BJ (cell line): ENCODE results near the gene TMEM165. TPM values are rescaled to one million over a fixed set of nuclear protein-coding genes. Genes with fewer than 3 reads are reported as not detected.
A peak's percentile ranks its signal among the peaks of the same experiment; 100 is the strongest.
"Not testable (repeated sequence)": the region's sequence is repeated elsewhere in the genome, so short reads cannot be mapped to it uniquely, and the experiment has no call there.

Source experiments
- CTCF ChIA-PET: fragments of 350-600 bp; formaldehyde crosslinking; extraction: SDS; loops from one replicate; lab custom pipeline; 2021; ENCODE audit warnings: antibody characterized with exemption, inconsistent platforms; lab: Yijun Ruan, JAX
- POLR2A ChIA-PET: fragments of 300-600 bp; sonication (Branson Sonifier 250); formaldehyde crosslinking; extraction: SDS; loops from one replicate; lab custom pipeline; 2021; ENCODE audit warnings: antibody characterized with exemption; lab: Charles Lee
- DNase-seq: peaks from one replicate; pipeline ENCODE4 v3.0.0-alpha.2; 2011; ENCODE audit warnings: low read depth
- H3K27me3 ChIP-seq: 2 replicates; pipeline ENCODE4 v1.6.0; 2011; ENCODE audit warnings: low read length; ENCODE audit not compliant: control insufficient read depth, insufficient read depth
- H3K36me3 ChIP-seq: 2 replicates; pipeline ENCODE4 v1.5.1; 2011; ENCODE audit warnings: low read length; ENCODE audit not compliant: control insufficient read depth, insufficient read depth
- H3K4me3 ChIP-seq: 2 replicates; pipeline ENCODE4 v1.5.1; 2011; ENCODE audit warnings: low read depth, mild to moderate bottlenecking, control low read depth, low read length
- polyA plus RNA-seq: library from polyadenylated mRNA; depleted of rRNA; stranded (reverse); fragments of >200 nt; gene quantifications from 2 replicates; pipeline ENCODE4 v1.2.3, GENCODE V29; 2011
- TF ChIP-seq, protein P1 (sequence below): IDR thresholded peaks from 2 replicates; pipeline ENCODE4 v1.5.1; 2011; ENCODE audit warnings: low read depth, mild to moderate bottlenecking, control low read depth, inconsistent platforms, low read length, moderate library complexity; ENCODE audit not compliant: insufficient read depth

The TMEM165 gene
- polyA plus RNA-seq, 1 experiment, result 129 TPM

DNA sequence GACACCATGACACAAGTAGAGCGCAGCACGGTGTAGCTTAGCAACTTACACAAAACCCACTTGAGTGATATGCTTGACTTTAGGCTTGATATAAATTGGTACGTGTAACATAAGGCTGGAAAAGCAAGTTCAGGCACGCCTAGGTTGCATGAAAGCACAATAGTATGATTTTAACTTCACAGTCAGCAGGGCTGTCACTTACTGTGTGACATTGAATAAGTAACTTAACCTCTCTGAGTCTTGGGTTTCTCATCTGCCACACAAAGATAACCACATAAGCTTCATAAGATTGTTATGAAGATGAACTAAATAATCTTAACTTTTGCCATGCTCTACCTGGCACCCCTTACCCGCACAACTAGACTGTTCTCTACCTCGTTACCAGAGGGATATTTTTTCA is 40.2 kb upstream of the TMEM165 start:
- ChIA-PET POLR2A (no interaction called here), CTCF (interaction anchor here (0.8 to 1.9 kb wide), 2 partner anchors 8 to 10 kb away, joined by 4 read pairs; partner anchors contain the start of gene SRD5A3)
- Histone ChIP-seq H3K27me3 (no peaks in the 10 kb centered on the region), H3K4me3 (no peak overlapping the region), H3K36me3 (peaks cover 3% of the 10 kb centered on the region; the same call in 1 of the 2 replicates)
- DNase-seq, result no peak
- TF ChIP-seq, protein P1, sequence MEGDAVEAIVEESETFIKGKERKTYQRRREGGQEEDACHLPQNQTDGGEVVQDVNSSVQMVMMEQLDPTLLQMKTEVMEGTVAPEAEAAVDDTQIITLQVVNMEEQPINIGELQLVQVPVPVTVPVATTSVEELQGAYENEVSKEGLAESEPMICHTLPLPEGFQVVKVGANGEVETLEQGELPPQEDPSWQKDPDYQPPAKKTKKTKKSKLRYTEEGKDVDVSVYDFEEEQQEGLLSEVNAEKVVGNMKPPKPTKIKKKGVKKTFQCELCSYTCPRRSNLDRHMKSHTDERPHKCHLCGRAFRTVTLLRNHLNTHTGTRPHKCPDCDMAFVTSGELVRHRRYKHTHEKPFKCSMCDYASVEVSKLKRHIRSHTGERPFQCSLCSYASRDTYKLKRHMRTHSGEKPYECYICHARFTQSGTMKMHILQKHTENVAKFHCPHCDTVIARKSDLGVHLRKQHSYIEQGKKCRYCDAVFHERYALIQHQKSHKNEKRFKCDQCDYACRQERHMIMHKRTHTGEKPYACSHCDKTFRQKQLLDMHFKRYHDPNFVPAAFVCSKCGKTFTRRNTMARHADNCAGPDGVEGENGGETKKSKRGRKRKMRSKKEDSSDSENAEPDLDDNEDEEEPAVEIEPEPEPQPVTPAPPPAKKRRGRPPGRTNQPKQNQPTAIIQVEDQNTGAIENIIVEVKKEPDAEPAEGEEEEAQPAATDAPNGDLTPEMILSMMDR, result no peak

DNA sequence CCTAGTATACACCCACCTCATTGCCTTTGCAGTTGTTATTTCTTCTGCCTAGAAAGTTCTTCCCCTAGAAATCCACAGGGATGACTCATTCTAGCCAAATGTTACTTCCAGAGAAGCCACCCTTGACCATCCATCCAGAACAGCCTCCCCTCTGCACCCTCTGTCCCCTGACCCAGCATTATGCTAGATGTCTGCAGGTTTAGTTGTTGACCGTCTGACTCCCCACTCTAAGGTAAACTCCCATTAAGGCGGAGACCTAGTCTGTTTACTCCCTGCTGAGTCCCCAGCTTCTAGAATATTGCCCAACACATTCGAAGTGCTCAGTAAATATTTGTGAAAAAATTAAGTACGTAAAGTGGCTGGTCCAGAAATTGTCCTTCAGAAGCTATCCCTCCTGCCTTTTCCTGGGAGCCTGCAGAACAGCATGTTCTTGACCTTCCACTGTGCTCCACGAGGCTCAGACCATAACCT is 38.7 kb upstream of the TMEM165 start:
- no peak for DNase-seq
- Histone ChIP-seq H3K4me3 (no peak overlapping the region), H3K36me3 (peaks cover 3% of the 10 kb centered on the region; the same call in 1 of the 2 replicates), H3K27me3 (no peaks in the 10 kb centered on the region)
- TF ChIP-seq, protein P1, result no peak
- CTCF ChIA-PET, result interaction anchor here (0.7 to 1.9 kb wide), 3 partner anchors 10 to 78 kb away, joined by 4 read pairs; no protein-coding TSS in a partner anchor
- POLR2A ChIA-PET, result no interaction called here

DNA sequence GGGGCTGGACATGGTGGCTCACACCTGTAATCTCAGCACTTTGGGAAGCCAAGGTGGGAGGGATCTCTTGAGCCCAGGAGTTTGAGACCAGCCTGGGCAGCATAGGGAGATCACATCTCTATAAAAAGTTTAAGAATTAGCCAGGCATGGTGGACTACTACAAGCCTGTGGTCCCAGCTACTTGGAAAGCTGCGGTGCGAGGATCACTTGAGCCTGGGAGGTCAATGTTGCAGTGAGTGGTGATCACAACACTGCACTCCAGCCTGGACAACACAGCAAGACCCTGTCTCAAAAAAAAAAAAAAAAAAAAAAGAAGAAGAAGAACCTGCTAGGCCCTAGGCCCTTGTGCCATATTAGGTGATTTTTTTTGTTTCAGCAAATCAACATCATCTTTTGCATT is 37.5 kb upstream of the TMEM165 start:
- no peak for DNase-seq
- TF ChIP-seq, protein P1, result no peak
- Histone ChIP-seq H3K4me3 (no peak overlapping the region), H3K36me3 (peaks cover 3% of the 10 kb centered on the region; the same call in 1 of the 2 replicates), H3K27me3 (no peaks in the 10 kb centered on the region)
- CTCF ChIA-PET, result interaction anchor here (2.0 kb wide), 1 partner anchor 9 kb away, joined by 4 read pairs; no protein-coding TSS in a partner anchor
- POLR2A ChIA-PET, result interaction anchor here (0.6 kb wide), 1 partner anchor 31 kb away, joined by 13 read pairs; no protein-coding TSS in a partner anchor

DNA sequence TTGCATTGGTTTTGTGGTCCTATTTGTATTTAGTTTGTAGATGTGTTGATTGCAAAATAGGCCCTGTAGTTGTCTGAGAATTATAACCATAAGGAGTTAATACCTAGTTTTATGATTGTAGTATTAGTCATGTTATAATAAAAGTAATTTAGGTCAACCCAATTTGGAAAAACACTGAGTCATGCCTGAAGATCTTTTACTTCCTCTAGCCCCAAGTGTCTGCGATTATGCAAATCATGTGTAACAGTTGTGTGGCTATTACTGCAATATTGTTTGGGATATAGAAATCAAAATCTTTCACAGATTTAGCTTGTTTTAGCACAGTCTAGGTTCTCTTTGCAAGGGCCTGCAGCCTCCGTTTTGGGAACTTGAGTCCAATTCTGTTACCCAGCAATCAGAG is 37.1 kb upstream of the TMEM165 start:
- Histone ChIP-seq H3K36me3 (peaks cover 3% of the 10 kb centered on the region; the same call in 1 of the 2 replicates), H3K27me3 (no peaks in the 10 kb centered on the region), H3K4me3 (no peak overlapping the region)
- TF ChIP-seq, protein P1, result no peak
- ChIA-PET CTCF (interaction anchor here (1.0 to 2.0 kb wide), 2 partner anchors 10 to 14 kb away, joined by 3 to 4 read pairs; no protein-coding TSS in a partner anchor), POLR2A (interaction anchor here (0.6 kb wide), 1 partner anchor 31 kb away, joined by 13 read pairs; no protein-coding TSS in a partner anchor)
- peak; percentile 87 for DNase-seq

DNA sequence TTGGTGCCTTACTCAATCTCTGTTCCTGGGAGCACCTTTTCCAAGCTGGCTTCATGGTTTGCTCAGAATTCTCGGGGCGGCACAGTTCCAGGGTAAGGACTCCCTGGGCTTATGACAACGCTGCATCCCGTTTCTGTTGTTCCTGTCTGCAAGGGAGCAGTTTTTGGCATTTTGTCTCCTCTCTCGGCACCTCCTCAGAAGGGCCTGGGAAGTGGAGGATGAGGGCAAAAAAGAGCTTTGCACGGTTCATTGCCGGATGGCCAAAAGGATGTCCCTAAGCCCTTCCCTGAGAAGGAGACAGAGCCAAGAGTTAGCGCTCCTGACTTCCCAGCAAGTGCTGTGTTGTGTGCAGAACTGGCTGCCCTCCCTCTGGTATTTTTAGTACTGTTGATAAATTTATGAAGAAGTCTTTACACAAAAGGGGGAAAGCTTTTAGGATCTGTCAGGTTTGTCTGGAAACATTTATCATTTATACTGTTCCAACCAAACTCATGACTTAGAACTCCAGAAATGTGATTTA is 36.3 kb upstream of the TMEM165 start:
- DNase-seq, result no peak
- H3K4me3 ChIP-seq, result no peak overlapping the region
- POLR2A ChIA-PET, result no interaction called here
- H3K27me3 ChIP-seq, result no peaks in the 10 kb centered on the region
- CTCF ChIA-PET, result interaction anchor here (1.0 to 2.0 kb wide), 2 partner anchors 10 to 14 kb away, joined by 3 to 4 read pairs; no protein-coding TSS in a partner anchor
- peaks cover under 1% of the 10 kb centered on the region; the same call in 1 of the 2 replicates for H3K36me3 ChIP-seq
- TF ChIP-seq, protein P1, result no peak

DNA sequence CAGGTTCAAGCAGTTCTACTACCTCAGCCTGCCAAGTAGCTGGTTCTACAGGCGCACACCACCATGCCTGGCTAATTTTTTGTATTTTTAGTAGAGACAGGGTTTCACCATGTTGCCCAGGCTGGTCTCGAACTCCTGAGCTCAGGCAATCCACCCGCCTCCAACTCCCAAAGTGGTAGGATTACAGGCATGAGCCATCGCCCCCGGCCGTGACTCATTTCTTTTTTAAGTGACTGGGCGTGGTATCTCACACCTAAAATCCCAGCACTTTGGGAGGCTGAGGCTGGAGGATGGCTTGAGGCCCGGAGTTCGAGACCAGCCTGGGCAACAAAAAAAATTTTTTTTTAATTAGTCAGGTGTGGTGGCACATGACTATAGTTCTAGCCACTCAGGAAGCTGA is 32.8 kb upstream of the TMEM165 start:
- POLR2A ChIA-PET, result interaction anchor here (0.6 kb wide), 1 partner anchor 288 kb away, joined by 5 read pairs; no protein-coding TSS in a partner anchor
- not testable (repeated sequence) for H3K4me3 ChIP-seq, H3K36me3 ChIP-seq, H3K27me3 ChIP-seq, DNase-seq
- CTCF ChIA-PET, result interaction anchor here (0.6 to 1.9 kb wide), 2 partner anchors 16 to 121 kb away, joined by 3 to 5 read pairs; no protein-coding TSS in a partner anchor
